Measurements from ENCODE around the gene MAN2B1. TPM values are rescaled to one million over a fixed set of nuclear protein-coding genes. Genes with fewer than 3 reads are reported as not detected.
A peak's percentile ranks its signal among the peaks of the same experiment; 100 is the strongest.
"Not testable (repeated sequence)": the region's sequence is repeated elsewhere in the genome, so short reads cannot be mapped to it uniquely, and the experiment has no call there.

MAN2B1 gene
- total and polyA plus RNA-seq, 5 donors: 19.8 to 52.6 (median 40.3) TPM

- Histone ChIP-seq H3K9me3 (ENCODE audit: control insufficient read depth, low read length) (no peaks in the 10 kb centered on the region), H3K4me1 (ENCODE audit: control insufficient read depth, insufficient read depth, low read length) (peaks cover 2% of the 10 kb centered on the region), H3K4me3 (ENCODE audit: low read length) (no peak overlapping the region), H3K27me3 (ENCODE audit: control insufficient read depth, insufficient read depth) (no peaks in the 10 kb centered on the region), H3K27ac (ENCODE audit: low read length) (no peak overlapping the region)
- DNase-seq (no peak), ATAC-seq (no peak)
- intact Hi-C loops (cut with DNase I): loop anchor here in 1 of 4 donors (10.0 kb wide), 1 partner anchor 96 kb away; no protein-coding TSS in a partner anchor
- WGBS: 93% methylated on average over 12 of the region's 12 CpGs
These were observed 5.6 kb downstream of the MAN2B1 start for GRCh38 chr19:12660980-12661379.

- H3K27me3 ChIP-seq (ENCODE audit: control insufficient read depth, insufficient read depth): no peaks in the 10 kb centered on the region
- H3K4me1 ChIP-seq (ENCODE audit: control insufficient read depth, insufficient read depth, low read length): no peaks in the 10 kb centered on the region
- intact Hi-C loops (cut with DNase I): no loop called here
- ATAC-seq: peak in 1 of 2 donors; percentile 25
- no peak overlapping the region for H3K27ac ChIP-seq (ENCODE audit: low read length)
- DNase-seq: peak in 1 of 3 donors; percentile 45
- H3K9me3 ChIP-seq (ENCODE audit: control insufficient read depth, low read length): no peaks in the 10 kb centered on the region
- 97% methylated on average over 22 of the region's 22 CpGs for WGBS
- no peak overlapping the region for H3K4me3 ChIP-seq (ENCODE audit: low read length)
These were observed 8.6 kb downstream of the MAN2B1 start for GRCh38 chr19:12657966-12658365.

GRCh38 chr19:12656899-12657571, 9.5 kb downstream of the MAN2B1 start:
- intact Hi-C loops (cut with DNase I): no loop called here
- no peak overlapping the region for H3K27ac ChIP-seq (ENCODE audit: low read length)
- ATAC-seq (peak; percentile 40 to 56), DNase-seq (peak in 1 of 3 donors; percentile 71)
- H3K27me3 ChIP-seq (ENCODE audit: control insufficient read depth, insufficient read depth): no peaks in the 10 kb centered on the region
- H3K9me3 ChIP-seq (ENCODE audit: control insufficient read depth, low read length): no peaks in the 10 kb centered on the region
- H3K4me3 ChIP-seq (ENCODE audit: low read length): no peak overlapping the region
- 58% methylated on average over 50 of the region's 50 CpGs for WGBS
- H3K4me1 ChIP-seq (ENCODE audit: control insufficient read depth, insufficient read depth, low read length): no peaks in the 10 kb centered on the region

GRCh38 chr19:12655546-12655945, 11.0 kb downstream of the MAN2B1 start:
- ATAC-seq: no peak
- Histone ChIP-seq H3K27ac (ENCODE audit: low read length) (no peak overlapping the region), H3K4me1 (ENCODE audit: control insufficient read depth, insufficient read depth, low read length) (no peaks in the 10 kb centered on the region), H3K4me3 (ENCODE audit: low read length) (no peak overlapping the region), H3K27me3 (ENCODE audit: control insufficient read depth, insufficient read depth) (no peaks in the 10 kb centered on the region), H3K9me3 (ENCODE audit: control insufficient read depth, low read length) (no peaks in the 10 kb centered on the region)
- intact Hi-C loops (cut with DNase I): no loop called here
- DNase-seq: no peak
- 94% methylated on average over 8 of the region's 8 CpGs for WGBS

- ATAC-seq: no peak
- no peaks in the 10 kb centered on the region for H3K27me3 ChIP-seq (ENCODE audit: control insufficient read depth, insufficient read depth)
- H3K4me3 ChIP-seq (ENCODE audit: low read length): no peak overlapping the region
- intact Hi-C loops (cut with DNase I): no loop called here
- 93% methylated on average over 6 of the region's 6 CpGs for WGBS
- H3K9me3 ChIP-seq (ENCODE audit: control insufficient read depth, low read length): no peaks in the 10 kb centered on the region
- no peak for DNase-seq
- H3K4me1 ChIP-seq (ENCODE audit: control insufficient read depth, insufficient read depth, low read length): peaks cover 4% of the 10 kb centered on the region
- H3K27ac ChIP-seq (ENCODE audit: low read length): no peak overlapping the region
These were observed 14.3 kb downstream of the MAN2B1 start for GRCh38 chr19:12652219-12652618.

- no peak for ATAC-seq
These were observed 16.6 kb downstream of the MAN2B1 start for GRCh38 chr19:12649941-12650340.

GRCh38 chr19:12648088-12648487, 18.5 kb downstream of the MAN2B1 start:
- intact Hi-C loops (cut with DNase I): no loop called here
- Histone ChIP-seq H3K4me1 (ENCODE audit: control insufficient read depth, insufficient read depth, low read length) (peaks cover 4% of the 10 kb centered on the region), H3K27ac (ENCODE audit: low read length) (no peak overlapping the region), H3K27me3 (ENCODE audit: control insufficient read depth, insufficient read depth) (no peaks in the 10 kb centered on the region), H3K9me3 (ENCODE audit: control insufficient read depth, low read length) (no peaks in the 10 kb centered on the region), H3K4me3 (ENCODE audit: low read length) (peak overlapping the region; percentile 36)
- DNase-seq (peak in 1 of 3 donors; percentile 68), ATAC-seq (peak; percentile 49 to 60)
- WGBS: 11% methylated on average over 29 of the region's 29 CpGs

More at GRCh38 chr19:12649941-12650340, 16.6 kb downstream of the MAN2B1 start:
- H3K27ac ChIP-seq (ENCODE audit: low read length): no peak overlapping the region
- H3K4me3 ChIP-seq (ENCODE audit: low read length): no peak overlapping the region
- no peaks in the 10 kb centered on the region for H3K27me3 ChIP-seq (ENCODE audit: control insufficient read depth, insufficient read depth)
- no peaks in the 10 kb centered on the region for H3K9me3 ChIP-seq (ENCODE audit: control insufficient read depth, low read length)
- WGBS: 96% methylated on average over 10 of the region's 10 CpGs
- intact Hi-C loops (cut with DNase I): no loop called here
- DNase-seq: no peak
- H3K4me1 ChIP-seq (ENCODE audit: control insufficient read depth, insufficient read depth, low read length): peaks cover 4% of the 10 kb centered on the region

- intact Hi-C loops (cut with DNase I): no loop called here
- no peak overlapping the region for H3K27ac ChIP-seq (ENCODE audit: low read length)
These were observed 19.0 kb downstream of the MAN2B1 start for GRCh38 chr19:12647490-12648071.

GRCh38 chr19:12647047-12647446, 19.5 kb downstream of the MAN2B1 start:
- DNase-seq (no peak), ATAC-seq (no peak)
- Histone ChIP-seq H3K4me3 (ENCODE audit: low read length) (no peak overlapping the region), H3K9me3 (ENCODE audit: control insufficient read depth, low read length) (no peaks in the 10 kb centered on the region), H3K27ac (ENCODE audit: low read length) (no peak overlapping the region), H3K27me3 (ENCODE audit: control insufficient read depth, insufficient read depth) (no peaks in the 10 kb centered on the region), H3K4me1 (ENCODE audit: control insufficient read depth, insufficient read depth, low read length) (peaks cover 4% of the 10 kb centered on the region)
- 81% methylated on average over 8 of the region's 8 CpGs for WGBS
- intact Hi-C loops (cut with DNase I): no loop called here

More at GRCh38 chr19:12647490-12648071, 19.0 kb downstream of the MAN2B1 start:
- ATAC-seq (peak; percentile 87 to 95), DNase-seq (peak; percentile 78 to 89 (median 83))
- H3K4me3 ChIP-seq (ENCODE audit: low read length): peak overlapping the region; percentile 36
- no peaks in the 10 kb centered on the region for H3K27me3 ChIP-seq (ENCODE audit: control insufficient read depth, insufficient read depth)
- 12% methylated on average over 31 of the region's 31 CpGs for WGBS
- H3K4me1 ChIP-seq (ENCODE audit: control insufficient read depth, insufficient read depth, low read length): peaks cover 4% of the 10 kb centered on the region
- H3K9me3 ChIP-seq (ENCODE audit: control insufficient read depth, low read length): no peaks in the 10 kb centered on the region

- ATAC-seq (no peak), DNase-seq (no peak)
- Histone ChIP-seq H3K27ac (ENCODE audit: low read length) (no peak overlapping the region), H3K4me1 (ENCODE audit: control insufficient read depth, insufficient read depth, low read length) (peaks cover 4% of the 10 kb centered on the region), H3K9me3 (ENCODE audit: control insufficient read depth, low read length) (no peaks in the 10 kb centered on the region), H3K27me3 (ENCODE audit: control insufficient read depth, insufficient read depth) (no peaks in the 10 kb centered on the region), H3K4me3 (ENCODE audit: low read length) (no peak overlapping the region)
- WGBS: 83% methylated on average over 10 of the region's 10 CpGs
- intact Hi-C loops (cut with DNase I): no loop called here
These were observed 20.0 kb downstream of the MAN2B1 start for GRCh38 chr19:12646551-12646950.

- H3K27ac ChIP-seq (ENCODE audit: low read length); H3K4me3 ChIP-seq (ENCODE audit: low read length); intact Hi-C loops (cut with DNase I); H3K27me3 ChIP-seq (ENCODE audit: control insufficient read depth, insufficient read depth); H3K9me3 ChIP-seq (ENCODE audit: control insufficient read depth, low read length); ATAC-seq; DNase-seq; H3K4me1 ChIP-seq (ENCODE audit: control insufficient read depth, insufficient read depth, low read length): not testable (repeated sequence)
- WGBS: 96% methylated on average over 14 of the region's 14 CpGs
These were observed 22.8 kb downstream of the MAN2B1 start for GRCh38 chr19:12643716-12644115.

Measured in right cardiac atrium (tissue), 5 donors.